ENCODE results near the gene SYNM. TPM values are rescaled to one million over a fixed set of nuclear protein-coding genes. Genes with fewer than 3 reads are reported as not detected.

SYNM gene
- total RNA-seq, 1 experiment from 2014 or later: 1.9 TPM

GRCh38 chr15:99180964-99181306 lies 76.1 kb downstream of the SYNM start:
- Histone ChIP-seq H2BK5ac (ENCODE audit: insufficient read length, low read length) (no peak overlapping the region), H3K56ac (ENCODE audit: insufficient read length, low read depth, low read length) (no peak overlapping the region), H2BK15ac (ENCODE audit: low read depth, low read length) (no peak overlapping the region), H2AK5ac (ENCODE audit: insufficient read length, low read length) (no peak overlapping the region), H4K20me1 (ENCODE audit: control insufficient read depth, insufficient read depth, insufficient read length) (no peaks in the 10 kb centered on the region), H4K5ac (ENCODE audit: insufficient read length, low read depth, low read length) (no peak overlapping the region), H3K4ac (ENCODE audit: low read depth, low read length) (no peak overlapping the region), H3K23me2 (ENCODE audit: insufficient read length, low read depth, low read length, poor library complexity, severe bottlenecking) (no peaks in the 10 kb centered on the region), H3T11ph (ENCODE audit: low read length) (no peak overlapping the region), H3K9ac (ENCODE audit: extremely low read depth, insufficient read length, low read length) (no peak overlapping the region), H3K27me3 (ENCODE audit: insufficient read depth, low read length) (no peaks in the 10 kb centered on the region), H2AFZ (ENCODE audit: low read length) (no peak overlapping the region), H3K23ac (ENCODE audit: insufficient read length, low read depth, low read length) (no peak overlapping the region), H3K4me1 (ENCODE audit: insufficient read depth, low read length) (peaks cover 4% of the 10 kb centered on the region; the same call in 1 of the 2 replicates), H2BK12ac (ENCODE audit: insufficient read length, low read depth, low read length) (no peak overlapping the region), H3K79me1 (ENCODE audit: insufficient read depth, low read depth, low read length, poor library complexity, severe bottlenecking) (no peaks in the 10 kb centered on the region), H3K4me2 (ENCODE audit: insufficient read depth, insufficient read length, low read length) (no peak overlapping the region), H3K14ac (ENCODE audit: insufficient read depth, low read length) (no peak overlapping the region), H3K27ac (ENCODE audit: insufficient read length, low read depth, low read length) (no peak overlapping the region), H3K18ac (ENCODE audit: insufficient read length, low read depth, low read length) (no peak overlapping the region), H3K79me2 (ENCODE audit: insufficient read depth, low read length) (no peaks in the 10 kb centered on the region), H4K91ac (ENCODE audit: insufficient read length, low read depth, low read length) (no peak overlapping the region), H2BK120ac (ENCODE audit: low read depth, low read length, poor library complexity, severe bottlenecking) (no peak overlapping the region), H4K8ac (replicated peaks; ENCODE audit: insufficient read length, low read depth, low read length) (no peak overlapping the region), H2BK20ac (ENCODE audit: low read depth, low read length, poor library complexity, severe bottlenecking) (no peak overlapping the region), H3K9me3 (ENCODE audit: control insufficient read depth, low read depth, low read length) (no peaks in the 10 kb centered on the region)
- no peak overlapping the region for H3K4me3 Mint-ChIP-seq
- no peak for TF ChIP-seq CTCF (conservative IDR thresholded peaks at IDR 0.05)
- H3K27me3 Mint-ChIP-seq (ENCODE audit: low read depth): no peaks in the 10 kb centered on the region
- WGBS (ENCODE audit: extremely low coverage, insufficient read length, low lambda C conversion rate): no CpG with 5 or more reads among the region's 2 CpGs
- H3K27ac Mint-ChIP-seq: no peak overlapping the region
- no peaks in the 10 kb centered on the region for H3K9me3 Mint-ChIP-seq
- H3K4me1 Mint-ChIP-seq: peaks cover 14 to 20% of the 10 kb centered on the region in 2 experiments
- H3K36me3 Mint-ChIP-seq (ENCODE audit: insufficient read depth in 1 of 3, low read depth in 3 of 3): peaks cover 8 to 19% (median 17%) of the 10 kb centered on the region in 3 experiments; a peak in 6 of 7 replicates
- DNase-seq: no peak

Measured in H9 (cell line).